Uterus (tissue), 2 donors: ENCODE results near the gene LRRC3.

Source experiments
- POLR2A ChIP-seq, 2 donors: fragments of 450-650 bp; IDR thresholded peaks; one replicate each; pipeline ENCODE4 v1.6.1; 2016; ENCODE audit warnings: antibody characterized with exemption in 2 of 2, mild to moderate bottlenecking in 1 of 2, moderate library complexity in 1 of 2
- TF ChIP-seq, protein P1 (sequence below), 4 experiments: fragments of 200-600 bp in 2 of 4; fragments of 450-650 bp in 2 of 4; sonication (generic) in 2 of 4; IDR thresholded peaks; one replicate each; pipeline ENCODE4 v1.5.1; 2016 to 2019; ENCODE audit warnings: antibody characterized with exemption in 4 of 4, mild to moderate bottlenecking in 2 of 4, moderate library complexity in 1 of 4

DNA sequence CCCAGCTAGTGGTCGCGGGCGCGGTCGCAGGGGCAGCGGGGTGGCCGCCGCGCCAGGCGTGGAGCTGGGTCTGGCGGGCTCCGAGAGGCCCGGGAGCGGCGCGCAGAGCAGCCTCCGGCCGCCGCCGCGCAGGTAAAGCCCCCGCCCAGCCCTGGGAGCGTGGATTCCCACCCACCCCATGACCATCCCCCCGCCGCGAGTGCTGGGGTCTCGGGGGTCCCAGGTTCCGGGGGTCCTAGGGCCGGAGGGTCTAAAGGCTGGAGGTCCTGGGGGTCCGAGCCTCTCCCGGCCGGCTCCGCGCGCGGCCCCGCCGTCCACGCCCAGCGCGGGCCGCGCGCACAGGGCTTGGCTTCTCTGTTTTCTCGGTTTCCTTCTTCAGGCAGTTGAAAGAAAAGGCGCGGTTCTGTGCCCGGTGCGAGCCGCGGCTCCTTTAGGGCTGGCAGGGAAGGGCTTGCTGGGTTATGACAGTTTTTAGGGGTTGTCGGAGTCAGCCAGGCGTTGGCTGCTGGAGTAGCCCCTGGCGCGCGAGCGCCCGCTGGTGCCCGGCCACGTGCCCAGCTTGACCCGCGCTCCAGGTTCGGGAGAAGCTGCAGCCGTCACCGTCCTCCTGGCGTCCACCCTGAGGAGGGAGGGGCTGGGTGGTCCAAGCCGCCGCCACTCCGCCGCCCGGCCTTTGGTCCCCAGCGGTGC lies 359 bp downstream of the LRRC3 start:
- TF ChIP-seq, protein P1, sequence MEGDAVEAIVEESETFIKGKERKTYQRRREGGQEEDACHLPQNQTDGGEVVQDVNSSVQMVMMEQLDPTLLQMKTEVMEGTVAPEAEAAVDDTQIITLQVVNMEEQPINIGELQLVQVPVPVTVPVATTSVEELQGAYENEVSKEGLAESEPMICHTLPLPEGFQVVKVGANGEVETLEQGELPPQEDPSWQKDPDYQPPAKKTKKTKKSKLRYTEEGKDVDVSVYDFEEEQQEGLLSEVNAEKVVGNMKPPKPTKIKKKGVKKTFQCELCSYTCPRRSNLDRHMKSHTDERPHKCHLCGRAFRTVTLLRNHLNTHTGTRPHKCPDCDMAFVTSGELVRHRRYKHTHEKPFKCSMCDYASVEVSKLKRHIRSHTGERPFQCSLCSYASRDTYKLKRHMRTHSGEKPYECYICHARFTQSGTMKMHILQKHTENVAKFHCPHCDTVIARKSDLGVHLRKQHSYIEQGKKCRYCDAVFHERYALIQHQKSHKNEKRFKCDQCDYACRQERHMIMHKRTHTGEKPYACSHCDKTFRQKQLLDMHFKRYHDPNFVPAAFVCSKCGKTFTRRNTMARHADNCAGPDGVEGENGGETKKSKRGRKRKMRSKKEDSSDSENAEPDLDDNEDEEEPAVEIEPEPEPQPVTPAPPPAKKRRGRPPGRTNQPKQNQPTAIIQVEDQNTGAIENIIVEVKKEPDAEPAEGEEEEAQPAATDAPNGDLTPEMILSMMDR (IDR thresholded peaks at IDR 0.05), result no peak
- no peak for TF ChIP-seq POLR2A (IDR thresholded peaks at IDR 0.05)
